Umbilical cord (tissue), 2 donors: ENCODE results near the gene SRGAP1. TPM values are rescaled to one million over a fixed set of nuclear protein-coding genes. Genes with fewer than 3 reads are reported as not detected.
"Not testable (repeated sequence)": the region's sequence is repeated elsewhere in the genome, so short reads cannot be mapped to it uniquely, and the experiment has no call there.

Experiments
- DNase-seq: peaks from one replicate; pipeline ENCODE4 v3.0.0-alpha.2; 2015; ENCODE audit warnings: low spot score
- total RNA-seq: library from RNA; depleted of rRNA; stranded (reverse); fragments of >200 nt; gene quantifications from one replicate; pipeline ENCODE4 v1.2.3, GENCODE V29; 2014; ENCODE audit warnings: low replicate concordance; ENCODE audit not compliant: insufficient read depth

SRGAP1 gene
- total RNA-seq, 1 donor from 2014 or later, result 6.7 TPM

GRCh38 chr12:63836936-63837335, 7.6 kb upstream of the SRGAP1 start:
- DNase-seq, result no peak

GRCh38 chr12:63838411-63838810, 6.1 kb upstream of the SRGAP1 start:
- DNase-seq, result no peak

- DNase-seq, result no peak
These were observed 3.5 kb upstream of the SRGAP1 start for GRCh38 chr12:63841011-63841410.

GRCh38 chr12:63841571-63841970, 2.9 kb upstream of the SRGAP1 start:
- DNase-seq, result peak; percentile 44

GRCh38 chr12:63842750-63843149, 1.8 kb upstream of the SRGAP1 start:
- not testable (repeated sequence) for DNase-seq

GRCh38 chr12:63843254-63843720, 1.2 kb upstream of the SRGAP1 start:
- no peak for DNase-seq

- peak; percentile 96 for DNase-seq
These were observed 644 bp upstream of the SRGAP1 start for GRCh38 chr12:63843721-63844390.

- no peak for DNase-seq
These were observed 1.2 kb downstream of the SRGAP1 start for GRCh38 chr12:63845726-63846125.

- DNase-seq, result no peak
These were observed 1.9 kb downstream of the SRGAP1 start for GRCh38 chr12:63846238-63846967.

GRCh38 chr12:63848450-63848849, 4.0 kb downstream of the SRGAP1 start:
- no peak for DNase-seq

GRCh38 chr12:63849106-63849620, 4.7 kb downstream of the SRGAP1 start:
- DNase-seq, result no peak

GRCh38 chr12:63849641-63850040, 5.1 kb downstream of the SRGAP1 start:
- DNase-seq, result no peak

- no peak for DNase-seq
These were observed 9.5 kb downstream of the SRGAP1 start for GRCh38 chr12:63853978-63854377.

GRCh38 chr12:63855299-63855698, 10.8 kb downstream of the SRGAP1 start:
- no peak for DNase-seq

- DNase-seq, result no peak
These were observed 13.5 kb downstream of the SRGAP1 start for GRCh38 chr12:63857771-63858670.

- not testable (repeated sequence) for DNase-seq
These were observed 15.4 kb downstream of the SRGAP1 start for GRCh38 chr12:63859880-63860279.

GRCh38 chr12:63862187-63862968, 17.9 kb downstream of the SRGAP1 start:
- DNase-seq, result no peak

GRCh38 chr12:63862969-63863230, 18.4 kb downstream of the SRGAP1 start:
- DNase-seq, result no peak

- no peak for DNase-seq
These were observed 19.4 kb downstream of the SRGAP1 start for GRCh38 chr12:63863658-63864453.

- no peak for DNase-seq
These were observed 19.9 kb downstream of the SRGAP1 start for GRCh38 chr12:63864454-63864706.

- DNase-seq, result no peak
These were observed 20.9 kb downstream of the SRGAP1 start for GRCh38 chr12:63865448-63865847.
